H1 (cell line): ENCODE results near the gene SLC6A2. TPM values are rescaled to one million over a fixed set of nuclear protein-coding genes. Genes with fewer than 3 reads are reported as not detected.

Experiments used
- CTCF ChIA-PET: fragments of 300-600 bp; sonication (Branson Sonifier 250); formaldehyde crosslinking; loops from one replicate; lab custom pipeline; 2021; ENCODE audit not compliant: partially characterized antibody; lab: Charles Lee
- POLR2A ChIA-PET: fragments of 300-600 bp; sonication (Branson Sonifier 250); formaldehyde crosslinking; loops from one replicate; lab custom pipeline; 2021; ENCODE audit warnings: inconsistent platforms; ENCODE audit not compliant: partially characterized antibody; lab: Charles Lee
- DNase-seq, 2 experiments: peaks; one replicate each; pipeline versions ENCODE4 v3.0.0 to v3.0.0-alpha.2; 2010 to 2022; ENCODE audit warnings: low spot score in 2 of 2, low read depth in 1 of 2, mixed read lengths in 1 of 2
- FAIRE-seq: peaks from 2 replicates; lab custom pipeline; 2011; peaks lifted over from hg19 to GRCh38; lab: Jason Lieb, UNC
- H2AFZ ChIP-seq: 2 replicates; pipeline ENCODE4 v1.8.1; 2012; ENCODE audit warnings: low read length, inconsistent platforms
- H2AK5ac ChIP-seq: 2 replicates; pipeline ENCODE4 v1.6.1; 2013; ENCODE audit warnings: low read depth, low read length
- H2BK120ac ChIP-seq: replicated peaks from 2 replicates; pipeline ENCODE3; 2013; ENCODE audit warnings: low read depth, low read length, inconsistent platforms
- H2BK12ac ChIP-seq: 2 replicates; pipeline ENCODE4 v1.6.1; 2013; ENCODE audit warnings: low read depth, low read length
- H2BK15ac ChIP-seq: 2 replicates; pipeline ENCODE4 v1.6.1; 2013; ENCODE audit warnings: low read length
- H2BK20ac ChIP-seq: 2 replicates; pipeline ENCODE4 v1.6.1; 2013; ENCODE audit warnings: low read length
- H2BK5ac ChIP-seq: 2 replicates; pipeline ENCODE4 v1.6.1; 2013; ENCODE audit warnings: low read depth, low read length
- H3K14ac ChIP-seq: 2 replicates; pipeline ENCODE4 v1.6.1; 2013; ENCODE audit warnings: inconsistent platforms; ENCODE audit not compliant: insufficient read length
- H3K18ac ChIP-seq: 2 replicates; pipeline ENCODE4 v1.6.1; 2013; ENCODE audit warnings: low read length; ENCODE audit errors: extremely low read depth
- H3K23ac ChIP-seq: 2 replicates; pipeline ENCODE4 v1.6.1; 2013; ENCODE audit warnings: inconsistent platforms; ENCODE audit not compliant: insufficient read length
- H3K23me2 ChIP-seq: 2 replicates; pipeline ENCODE4 v1.6.1; 2013; ENCODE audit warnings: low read depth, low read length
- H3K27ac ChIP-seq: 2 replicates; pipeline ENCODE4 v1.6.1; 2011; ENCODE audit warnings: low read depth, low read length, inconsistent platforms
- H3K27me3 ChIP-seq, 4 experiments: replicated peaks in 1 of 4; 1 replicate in 1 of 4; 2 replicates in 3 of 4; pipeline versions ENCODE4 v1.6.1 to v1.8.1; 2011 to 2013; ENCODE audit warnings: low read length in 3 of 4, mild to moderate bottlenecking in 3 of 4, inconsistent platforms in 2 of 4, mixed read lengths in 2 of 4, moderate library complexity in 1 of 4; ENCODE audit not compliant: control insufficient read depth in 3 of 4, insufficient read depth in 3 of 4; ENCODE audit errors: extremely low read depth in 1 of 4
- H3K36me3 ChIP-seq, 4 experiments: 2 replicates each; pipeline versions ENCODE4 v1.6.1 to v1.8.1; 2011 to 2013; ENCODE audit warnings: mild to moderate bottlenecking in 4 of 4, low read length in 3 of 4, moderate library complexity in 2 of 4, control low read depth in 1 of 4, inconsistent platforms in 1 of 4; ENCODE audit not compliant: insufficient read depth in 4 of 4, control insufficient read depth in 2 of 4
- H3K4ac ChIP-seq: replicated peaks from 2 replicates; pipeline ENCODE3; 2013; ENCODE audit warnings: low read length, low read depth, mixed read lengths, inconsistent platforms; ENCODE audit not compliant: insufficient read length
- H3K4me1 ChIP-seq, 4 experiments: replicated peaks in 1 of 4; 1 replicate in 1 of 4; 2 replicates in 3 of 4; pipeline versions ENCODE4 v1.6.1 to v1.8.1; 2011 to 2013; ENCODE audit warnings: low read length in 3 of 4, inconsistent platforms in 2 of 4, mixed read lengths in 1 of 4; ENCODE audit not compliant: insufficient read depth in 4 of 4, control insufficient read depth in 3 of 4
- H3K4me2 ChIP-seq, 2 experiments: 2 replicates each; pipeline versions ENCODE4 v1.6.1 to v1.8.1; 2011 to 2013; ENCODE audit warnings: low read depth in 2 of 2, low read length in 2 of 2, control low read depth in 1 of 2, inconsistent platforms in 1 of 2, mild to moderate bottlenecking in 1 of 2; ENCODE audit not compliant: insufficient read depth in 1 of 2
- H3K4me3 ChIP-seq, 4 experiments: fragments of 200-600, 300-600 bp in 1 of 4; sonication (generic), shearing (Covaris generic), sonication (Bioruptor Twin) in 1 of 4; 2 replicates each; pipeline versions ENCODE4 v1.5.1 to v1.8.1; 2011 to 2016; ENCODE audit warnings: low read length in 4 of 4, low read depth in 3 of 4, control low read depth in 2 of 4, inconsistent platforms in 2 of 4, mild to moderate bottlenecking in 2 of 4, mixed read lengths in 1 of 4, moderate library complexity in 1 of 4; ENCODE audit not compliant: insufficient read depth in 2 of 4; ENCODE audit errors: extremely low read depth in 1 of 4
- H3K56ac ChIP-seq: replicated peaks from 2 replicates; pipeline ENCODE3; 2013; ENCODE audit warnings: low read depth, mild to moderate bottlenecking, mixed read lengths, low read length, inconsistent platforms; ENCODE audit not compliant: insufficient read length
- H3K79me1 ChIP-seq: 2 replicates; pipeline ENCODE4 v1.6.1; 2013; ENCODE audit warnings: low read depth, low read length, control low read depth
- H3K79me2 ChIP-seq, 2 experiments: 2 replicates each; pipeline versions ENCODE4 v1.6.1 to v1.8.1; 2012 to 2013; ENCODE audit warnings: low read length in 2 of 2, mild to moderate bottlenecking in 2 of 2, inconsistent platforms in 1 of 2; ENCODE audit not compliant: insufficient read depth in 2 of 2, control insufficient read depth in 1 of 2
- H3K9ac ChIP-seq, 4 experiments: replicated peaks in 1 of 4; 1 replicate in 1 of 4; 2 replicates in 3 of 4; pipeline versions ENCODE4 v1.6.1 to v1.8.1; 2011 to 2013; ENCODE audit warnings: low read depth in 3 of 4, low read length in 3 of 4, control low read depth in 2 of 4, mild to moderate bottlenecking in 2 of 4, moderate library complexity in 2 of 4, inconsistent platforms in 1 of 4; ENCODE audit errors: extremely low read depth in 1 of 4
- H3K9me3 ChIP-seq, 2 experiments: 2 replicates each; pipeline versions ENCODE4 v1.6.1 to v1.8.1; 2012 to 2013; ENCODE audit warnings: mild to moderate bottlenecking in 2 of 2, moderate library complexity in 2 of 2, control low read depth in 1 of 2, inconsistent platforms in 1 of 2, low read depth in 1 of 2, low read length in 1 of 2, mixed read lengths in 1 of 2; ENCODE audit not compliant: insufficient read depth in 2 of 2
- H4K20me1 ChIP-seq, 2 experiments: replicated peaks in 1 of 2; 2 replicates each; pipeline versions ENCODE3 to v1.8.1; 2011 to 2013; ENCODE audit warnings: inconsistent platforms in 2 of 2, low read length in 2 of 2, mild to moderate bottlenecking in 1 of 2; ENCODE audit not compliant: insufficient read depth in 2 of 2, control insufficient read depth in 1 of 2
- H4K5ac ChIP-seq: 2 replicates; pipeline ENCODE4 v1.6.1; 2013; ENCODE audit warnings: low read length, low read depth, mixed read lengths, inconsistent platforms; ENCODE audit not compliant: insufficient read length
- H4K8ac ChIP-seq: 2 replicates; pipeline ENCODE4 v1.8.0; 2013; ENCODE audit warnings: mild to moderate bottlenecking, moderate library complexity, low read length, inconsistent platforms; ENCODE audit not compliant: insufficient read depth; ENCODE audit errors: extremely low read depth
- H4K91ac ChIP-seq: replicated peaks from 2 replicates; pipeline ENCODE3; 2013; ENCODE audit warnings: low read length, mixed read lengths, inconsistent platforms; ENCODE audit not compliant: insufficient read length
- CBX5 ChIP-seq: fragments of 300-800, 300-1000 bp; sonication (generic); IDR thresholded peaks from 2 replicates; pipeline ENCODE4 v1.7.1; 2016; ENCODE audit warnings: antibody characterized with exemption, low read length, low read depth
- HDAC2 ChIP-seq, 2 experiments: fragments of 300-600 bp in 1 of 2; sonication (generic) in 1 of 2; IDR thresholded peaks; 2 replicates each; pipeline ENCODE4 v1.6.1; 2011 to 2012; ENCODE audit warnings: low read depth in 2 of 2, low read length in 2 of 2, mild to moderate bottlenecking in 2 of 2, moderate library complexity in 2 of 2, borderline replicate concordance in 1 of 2, inconsistent platforms in 1 of 2
- JUN ChIP-seq: IDR thresholded peaks from 2 replicates; pipeline ENCODE4 v1.6.1; 2011; ENCODE audit warnings: low read depth, mild to moderate bottlenecking, improper control_type of control experiment, low read length
- KDM5A ChIP-seq: fragments of 200-600 bp; IDR thresholded peaks from 2 replicates; pipeline ENCODE4 v1.7.1; 2012; ENCODE audit warnings: mild to moderate bottlenecking, low read length, inconsistent platforms, mixed read lengths
- NANOG ChIP-seq: IDR thresholded peaks from 2 replicates; pipeline ENCODE4 v1.6.1; 2011; ENCODE audit warnings: low read length, low read depth, mild to moderate bottlenecking, inconsistent platforms; ENCODE audit not compliant: insufficient read depth, poor library complexity, severe bottlenecking
- RNF2 ChIP-seq: fragments of 200-900, 300-1000 bp; sonication (generic); IDR thresholded peaks from 2 replicates; pipeline ENCODE4 v1.7.1; 2016; ENCODE audit warnings: borderline replicate concordance, low read depth, mild to moderate bottlenecking, antibody characterized with exemption, low read length; ENCODE audit not compliant: poor library complexity, severe bottlenecking; ENCODE audit errors: missing control alignments
- YY1 ChIP-seq: IDR thresholded peaks from 2 replicates; pipeline ENCODE4 v1.6.1; 2011; ENCODE audit warnings: low read depth, mild to moderate bottlenecking, low read length
- ZNF274 ChIP-seq: IDR thresholded peaks from 2 replicates; pipeline ENCODE4 v1.7.0; 2012; ENCODE audit warnings: low read length, borderline replicate concordance; ENCODE audit errors: extremely low read depth
- WGBS, 2 experiments: shearing (Covaris generic) in 1 of 2; methylation state at CpG; one replicate each; pipeline versions ENCODE4 v1.1.6 to v1.1.7; 2013 to 2015; ENCODE audit warnings: low lambda C conversion rate in 2 of 2, mixed read lengths in 2 of 2, inconsistent platforms in 1 of 2, low coverage in 1 of 2, missing lambda C conversion rate in 1 of 2; ENCODE audit not compliant: insufficient replicate concordance in 2 of 2, insufficient coverage in 1 of 2, insufficient read length in 1 of 2; ENCODE audit errors: extremely low coverage in 1 of 2, missing lambda C conversion rate in 1 of 2; 5-methylcytosine and 5-hydroxymethylcytosine counted together
- polyA plus RNA-seq, 7 experiments: library from polyadenylated mRNA; depleted of rRNA in 3 of 7; stranded (reverse) in 5 of 7; unstranded in 2 of 7; fragments of >200 nt in 5 of 7; fragments of 200-250 nt in 2 of 7; gene quantifications; 1 replicate in 5 of 7; 2 replicates in 1 of 7; 4 replicates in 1 of 7; pipeline versions ENCODE4 v1.2.1 to v1.2.3, GENCODE V29; 2011 to 2013; ENCODE audit warnings: missing spikeins in 2 of 7, mixed read lengths in 2 of 7
- total RNA-seq: library from RNA; stranded (reverse); fragmentation: NEBNext Ultra II Directional; extraction: Animal tissue kit (Norgen Biotek cat#: 25700); gene quantifications from 2 replicates; pipeline ENCODE4 v1.2.1, GENCODE V29; 2021
- TF ChIP-seq, protein P1 (sequence below): IDR thresholded peaks from 2 replicates; pipeline ENCODE4 v1.6.1; 2012; ENCODE audit warnings: inconsistent platforms
- TF ChIP-seq, protein P2 (sequence below), 3 experiments: IDR thresholded peaks; 1 replicate in 2 of 3; 2 replicates in 1 of 3; pipeline versions ENCODE4 v1.5.1 to v1.6.1; 2011; ENCODE audit warnings: low read length in 3 of 3, mild to moderate bottlenecking in 3 of 3, inconsistent platforms in 2 of 3, low read depth in 1 of 3, moderate library complexity in 1 of 3; ENCODE audit not compliant: insufficient read depth in 1 of 3; ENCODE audit errors: control extremely low read depth in 1 of 3

Gene SLC6A2
- total and polyA plus RNA-seq, 2 of the 8 experiments (the other 6 are each of a cell fraction or from before 2014, with no cell fraction given) = 0.35 TPM; not detected in 1

- H2BK5ac ChIP-seq = no peak overlapping the region
- no peaks in the 10 kb centered on the region for H3K27me3 ChIP-seq
- no peak overlapping the region for H2AK5ac ChIP-seq
- H2BK120ac ChIP-seq = no peak overlapping the region
- H2BK15ac ChIP-seq = no peak overlapping the region
- no peaks in the 10 kb centered on the region for H3K79me2 ChIP-seq
- H4K91ac ChIP-seq = no peak overlapping the region
- DNase-seq (no peak), FAIRE-seq (no peak)
- ChIA-PET POLR2A (no interaction called here), CTCF (interaction anchor here (1.7 to 2.1 kb wide), 2 partner anchors 13 to 27 kb away, joined by 3 to 6 read pairs; no protein-coding TSS in a partner anchor)
- no peak overlapping the region for H3K27ac ChIP-seq
- H2AFZ ChIP-seq = no peak overlapping the region
- H3K56ac ChIP-seq = no peak overlapping the region
- no peak overlapping the region for H2BK20ac ChIP-seq
- H3K23me2 ChIP-seq = no peaks in the 10 kb centered on the region
- WGBS, 2 experiments = 90% methylated on average over 5 of the region's 6 CpGs; no CpG with 5 or more reads in 1 of the 2 experiments
- H3K9ac ChIP-seq = no peak overlapping the region
- no peaks in the 10 kb centered on the region for H3K36me3 ChIP-seq
- H3K4me2 ChIP-seq = no peak overlapping the region
- no peaks in the 10 kb centered on the region for H3K79me1 ChIP-seq
- H2BK12ac ChIP-seq = no peak overlapping the region
- no peak overlapping the region for H3K23ac ChIP-seq
- H4K8ac ChIP-seq = no peak overlapping the region
- no peaks in the 10 kb centered on the region for H4K20me1 ChIP-seq
- no peak overlapping the region for H3K18ac ChIP-seq
- H3K4me1 ChIP-seq = peaks cover 2 to 11% (median 5%) of the 10 kb centered on the region in 4 experiments; a peak in 5 of 7 replicates
- no peak overlapping the region for H3K14ac ChIP-seq
- no peaks in the 10 kb centered on the region for H3K9me3 ChIP-seq
- no peak overlapping the region for H3K4me3 ChIP-seq
- no peak overlapping the region for H4K5ac ChIP-seq
- no peak overlapping the region for H3K4ac ChIP-seq
- no peak for TF ChIP-seq KDM5A
- no peak for TF ChIP-seq ZNF274
- TF ChIP-seq, protein P1, sequence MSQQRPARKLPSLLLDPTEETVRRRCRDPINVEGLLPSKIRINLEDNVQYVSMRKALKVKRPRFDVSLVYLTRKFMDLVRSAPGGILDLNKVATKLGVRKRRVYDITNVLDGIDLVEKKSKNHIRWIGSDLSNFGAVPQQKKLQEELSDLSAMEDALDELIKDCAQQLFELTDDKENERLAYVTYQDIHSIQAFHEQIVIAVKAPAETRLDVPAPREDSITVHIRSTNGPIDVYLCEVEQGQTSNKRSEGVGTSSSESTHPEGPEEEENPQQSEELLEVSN = no peak
- no peak for TF ChIP-seq NANOG
- TF ChIP-seq RNF2 = no peak
- no peak for TF ChIP-seq JUN
- no peak for TF ChIP-seq CBX5
- TF ChIP-seq, protein P2, sequence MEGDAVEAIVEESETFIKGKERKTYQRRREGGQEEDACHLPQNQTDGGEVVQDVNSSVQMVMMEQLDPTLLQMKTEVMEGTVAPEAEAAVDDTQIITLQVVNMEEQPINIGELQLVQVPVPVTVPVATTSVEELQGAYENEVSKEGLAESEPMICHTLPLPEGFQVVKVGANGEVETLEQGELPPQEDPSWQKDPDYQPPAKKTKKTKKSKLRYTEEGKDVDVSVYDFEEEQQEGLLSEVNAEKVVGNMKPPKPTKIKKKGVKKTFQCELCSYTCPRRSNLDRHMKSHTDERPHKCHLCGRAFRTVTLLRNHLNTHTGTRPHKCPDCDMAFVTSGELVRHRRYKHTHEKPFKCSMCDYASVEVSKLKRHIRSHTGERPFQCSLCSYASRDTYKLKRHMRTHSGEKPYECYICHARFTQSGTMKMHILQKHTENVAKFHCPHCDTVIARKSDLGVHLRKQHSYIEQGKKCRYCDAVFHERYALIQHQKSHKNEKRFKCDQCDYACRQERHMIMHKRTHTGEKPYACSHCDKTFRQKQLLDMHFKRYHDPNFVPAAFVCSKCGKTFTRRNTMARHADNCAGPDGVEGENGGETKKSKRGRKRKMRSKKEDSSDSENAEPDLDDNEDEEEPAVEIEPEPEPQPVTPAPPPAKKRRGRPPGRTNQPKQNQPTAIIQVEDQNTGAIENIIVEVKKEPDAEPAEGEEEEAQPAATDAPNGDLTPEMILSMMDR (IDR thresholded peaks at IDR 0.05; ENCODE audit: control extremely low read depth in 1 of 3, insufficient read depth in 1 of 3, low read depth in 1 of 3, low read length in 3 of 3) = no peak
- TF ChIP-seq YY1 = no peak
- TF ChIP-seq HDAC2 (IDR thresholded peaks at IDR 0.05; ENCODE audit: borderline replicate concordance in 1 of 2, low read depth in 2 of 2, low read length in 2 of 2) = no peak
Observed at GRCh38 chr16:55672471-55672870, 16.7 kb downstream of the SLC6A2 start.
